HCT116 (cell line): ENCODE measurements around the gene BBS4. TPM values are rescaled to one million over a fixed set of nuclear protein-coding genes. Genes with fewer than 3 reads are reported as not detected.

Experiments
- ATAC-seq: fragments of 200-7000 bp; cut with Tn5 transposase; 2 replicates; pipeline ENCODE4 v1.9.1; 2020; ENCODE audit warnings: mild to moderate bottlenecking, moderate library complexity
- BruUV-seq: library from RNA; stranded (reverse); fragments of 400-500 nt; replicated peaks from 2 replicates; lab custom pipeline; 2021; lab: Mats Ljungman, UMichigan
- CTCF ChIA-PET: fragments of 300-600 bp; sonication (Branson Sonifier 250); formaldehyde crosslinking; loops from one replicate; lab custom pipeline; 2021; ENCODE audit warnings: antibody characterized with exemption; lab: Charles Lee
- POLR2A ChIA-PET: fragments of 300-600, 350-600 bp; sonication (Branson Sonifier 250); formaldehyde crosslinking; loops from one replicate; lab custom pipeline; 2021; ENCODE audit warnings: antibody characterized with exemption; lab: Charles Lee
- RAD21 ChIA-PET, 2 experiments: fragments of 300-600 bp; sonication (Branson Sonifier 250); formaldehyde crosslinking; loops; one replicate each; lab custom pipeline; 2023; ENCODE audit warnings: low total read pairs in 2 of 2; ENCODE audit not compliant: uncharacterized antibody in 2 of 2, unreplicated experiment in 2 of 2, low non-redundant PET in 1 of 2; lab: Charles Lee
- DNase-seq: peaks from one replicate; pipeline ENCODE4 v3.0.0-alpha.2; 2010; ENCODE audit warnings: low read depth, low spot score
- H2AFZ ChIP-seq: fragments of 200-600 bp; shearing (Covaris generic), sonication (generic); 2 replicates; pipeline ENCODE4 v1.6.1; 2017; ENCODE audit warnings: low read depth, mixed run types, mixed read lengths, antibody characterized with exemption, low read length; ENCODE audit not compliant: poor library complexity, severe bottlenecking
- H3K27ac ChIP-seq: 2 replicates; pipeline ENCODE4 v1.5.1; 2012; ENCODE audit warnings: low read depth, low read length
- H3K27me3 ChIP-seq: fragments of 200-600 bp; sonication (generic); 2 replicates; pipeline ENCODE4 v1.6.1; 2016; ENCODE audit warnings: mixed run types, low read length, mixed read lengths; ENCODE audit not compliant: insufficient read depth
- H3K36me3 ChIP-seq, 2 experiments: fragments of 200-500 bp in 1 of 2; fragments of 200-600 bp in 1 of 2; sonication (Bioruptor generic) in 1 of 2; sonication (generic) in 1 of 2; 2 replicates each; pipeline versions ENCODE4 v1.5.1 to v1.6.1; 2014 to 2016; ENCODE audit warnings: low read length in 2 of 2, inconsistent platforms in 1 of 2, mixed read lengths in 1 of 2, mixed run types in 1 of 2; ENCODE audit not compliant: insufficient read depth in 2 of 2, control insufficient read depth in 1 of 2
- H3K4me1 ChIP-seq, 2 experiments: fragments of 200-600 bp in 1 of 2; sonication (generic) in 1 of 2; 2 replicates each; pipeline versions ENCODE4 v1.5.1 to v1.6.1; 2012 to 2017; ENCODE audit warnings: low read length in 2 of 2, inconsistent platforms in 1 of 2, mild to moderate bottlenecking in 1 of 2, mixed read lengths in 1 of 2, mixed run types in 1 of 2, moderate library complexity in 1 of 2; ENCODE audit not compliant: insufficient read depth in 2 of 2, control insufficient read depth in 1 of 2
- H3K4me2 ChIP-seq: fragments of 200-600 bp; sonication (generic); 2 replicates; pipeline ENCODE4 v1.6.1; 2017; ENCODE audit warnings: mixed run types, low read length, mixed read lengths
- H3K4me3 ChIP-seq, 2 experiments: fragments of 200-600 bp in 1 of 2; sonication (generic) in 1 of 2; replicated peaks in 1 of 2; 2 replicates each; pipeline ENCODE4 v1.5.1; 2011 to 2016; ENCODE audit warnings: low read length in 2 of 2, control low read depth in 1 of 2, low read depth in 1 of 2, mild to moderate bottlenecking in 1 of 2, mixed read lengths in 1 of 2, mixed run types in 1 of 2
- H3K79me2 ChIP-seq: fragments of 200-600 bp; sonication (generic); 2 replicates; pipeline ENCODE4 v1.6.1; 2017; ENCODE audit warnings: mild to moderate bottlenecking, mixed run types, low read length, moderate library complexity, mixed read lengths; ENCODE audit not compliant: insufficient read depth
- H3K9ac ChIP-seq: fragments of 200-600 bp; sonication (generic); 2 replicates; pipeline ENCODE4 v1.6.1; 2016; ENCODE audit warnings: low read length, mixed read lengths
- H3K9me2 ChIP-seq: fragments of 200-600 bp; sonication (generic), shearing (Covaris generic); 2 replicates; pipeline ENCODE4 v1.6.1; 2017; ENCODE audit warnings: mixed run types, mild to moderate bottlenecking, moderate library complexity; ENCODE audit not compliant: insufficient read depth
- H3K9me3 ChIP-seq, 2 experiments: fragments of 200-500 bp in 1 of 2; fragments of 200-600 bp in 1 of 2; sonication (Bioruptor generic) in 1 of 2; sonication (generic) in 1 of 2; 2 replicates each; pipeline ENCODE4 v1.6.1; 2014 to 2017; ENCODE audit warnings: low read length in 2 of 2, mixed read lengths in 2 of 2, inconsistent platforms in 1 of 2, low read depth in 1 of 2, mild to moderate bottlenecking in 1 of 2, mixed run types in 1 of 2, moderate library complexity in 1 of 2; ENCODE audit not compliant: control insufficient read depth in 1 of 2, insufficient read depth in 1 of 2
- H4K20me1 ChIP-seq: fragments of 200-600 bp; sonication (generic), shearing (Covaris generic); 2 replicates; pipeline ENCODE4 v1.6.1; 2017; ENCODE audit warnings: mixed run types, mild to moderate bottlenecking, moderate library complexity; ENCODE audit not compliant: insufficient read depth
- CEBPB ChIP-seq: IDR thresholded peaks from 2 replicates; pipeline ENCODE4 v1.6.1; 2012; ENCODE audit warnings: low read depth
- ELF1 ChIP-seq: IDR thresholded peaks from 2 replicates; pipeline ENCODE4 v1.6.1; 2012; ENCODE audit warnings: low read depth, borderline replicate concordance
- EZH2 ChIP-seq: fragments of 200-600 bp; sonication (generic); IDR thresholded peaks from 2 replicates; pipeline ENCODE4 v1.6.1; 2017; ENCODE audit warnings: antibody characterized with exemption, mixed run types
- FOSL1 ChIP-seq: IDR thresholded peaks from 2 replicates; pipeline ENCODE4 v1.6.1; 2012; ENCODE audit warnings: low read depth
- POLR2A ChIP-seq: IDR thresholded peaks from 2 replicates; pipeline ENCODE4 v1.7.0; 2011; ENCODE audit warnings: borderline replicate concordance; ENCODE audit not compliant: insufficient read depth, insufficient read length; ENCODE audit errors: extremely low read depth
- POLR2AphosphoS5 ChIP-seq: IDR thresholded peaks from 2 replicates; pipeline ENCODE4 v1.6.1; 2011; ENCODE audit warnings: mild to moderate bottlenecking, low read depth, low read length, moderate library complexity
- ZNF274 ChIP-seq: fragments of 200-500 bp; sonication (Bioruptor generic); IDR thresholded peaks from 2 replicates; pipeline ENCODE4 v1.6.1; 2014; ENCODE audit warnings: mild to moderate bottlenecking, low read depth, low read length, inconsistent platforms
- intact Hi-C: fragments of 100-400 bp; cut with micrococcal nuclease; formaldehyde crosslinking; loops from 2 replicates; pipeline ENCODE4 v1.10.0; 2022
- total RNA-seq: library from RNA; stranded (reverse); gene quantifications from one replicate; pipeline ENCODE4 v1.2.1, GENCODE V29; 2021; ENCODE audit not compliant: unreplicated experiment
- TF ChIP-seq, protein P1 (sequence below): IDR thresholded peaks from 2 replicates; pipeline ENCODE4 v1.6.1; 2011; ENCODE audit warnings: mild to moderate bottlenecking, low read length, moderate library complexity; ENCODE audit not compliant: insufficient replicate concordance; ENCODE audit errors: extremely low read depth
- TF ChIP-seq, protein P2 (sequence below): IDR thresholded peaks from 2 replicates; pipeline ENCODE4 v1.6.1; 2012; ENCODE audit warnings: low read depth
- TF ChIP-seq, protein P3 (sequence below), 3 experiments: fragments of 200-600 bp in 1 of 3; sonication (generic) in 1 of 3; IDR thresholded peaks in 2 of 3; conservative IDR thresholded peaks in 1 of 3; 2 replicates each; pipeline ENCODE4 v1.5.1; 2012 to 2017; ENCODE audit warnings: low read depth in 2 of 3, low read length in 2 of 3, antibody characterized with exemption in 1 of 3, borderline replicate concordance in 1 of 3, control low read depth in 1 of 3, mild to moderate bottlenecking in 1 of 3, mixed read lengths in 1 of 3, mixed run types in 1 of 3, moderate library complexity in 1 of 3; ENCODE audit not compliant: insufficient read depth in 1 of 3
- TF ChIP-seq, protein P4 (sequence below): IDR thresholded peaks from 2 replicates; pipeline ENCODE4 v1.6.1; 2012

The BBS4 gene
- total RNA-seq, 1 experiment from 2014 or later = 10.0 TPM

DNA sequence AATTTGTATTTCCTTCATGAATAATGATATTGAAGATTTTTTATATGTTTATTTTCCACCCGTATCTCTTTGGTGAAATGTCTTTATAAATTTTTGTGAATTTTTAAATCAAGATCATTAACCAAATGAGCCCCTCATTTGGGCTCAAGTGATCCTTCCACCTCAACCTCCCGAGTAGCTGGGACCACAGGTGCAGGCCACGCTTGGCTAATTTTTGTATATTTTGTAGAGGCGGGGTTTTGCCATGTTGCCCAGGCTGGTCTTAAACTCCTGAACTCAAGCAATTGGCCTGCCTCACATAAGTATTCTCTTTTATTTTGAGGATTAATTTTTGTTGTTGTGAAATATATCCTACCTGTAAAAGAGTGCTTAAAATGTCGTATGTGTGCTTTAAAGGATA lies 4.9 kb downstream of the BBS4 start:
- Histone ChIP-seq H3K27ac (no peak overlapping the region), H3K4me1 (peaks cover 0 to 6% of the 10 kb centered on the region in 2 experiments; a peak in 1 of 4 replicates), H3K4me2 (no peak overlapping the region), H3K9me3 (no peaks in the 10 kb centered on the region), H3K79me2 (0 out of 2 replicates have a peak, but pooled peaks cover 9% of the 10 kb centered on the region), H3K9ac (no peak overlapping the region), H3K27me3 (no peaks in the 10 kb centered on the region), H3K9me2 (no peaks in the 10 kb centered on the region), H3K4me3 (no peak overlapping the region), H3K36me3 (no peaks in the 10 kb centered on the region), H2AFZ (no peak overlapping the region), H4K20me1 (no peaks in the 10 kb centered on the region)
- no TSS peak for BruUV-seq
- RAD21 ChIA-PET = no interaction called here
- CTCF ChIA-PET = no interaction called here
- ATAC-seq (no peak), DNase-seq (no peak)
- POLR2A ChIA-PET = no interaction called here
- intact Hi-C loops = no loop called here
- TF ChIP-seq, protein P1, sequence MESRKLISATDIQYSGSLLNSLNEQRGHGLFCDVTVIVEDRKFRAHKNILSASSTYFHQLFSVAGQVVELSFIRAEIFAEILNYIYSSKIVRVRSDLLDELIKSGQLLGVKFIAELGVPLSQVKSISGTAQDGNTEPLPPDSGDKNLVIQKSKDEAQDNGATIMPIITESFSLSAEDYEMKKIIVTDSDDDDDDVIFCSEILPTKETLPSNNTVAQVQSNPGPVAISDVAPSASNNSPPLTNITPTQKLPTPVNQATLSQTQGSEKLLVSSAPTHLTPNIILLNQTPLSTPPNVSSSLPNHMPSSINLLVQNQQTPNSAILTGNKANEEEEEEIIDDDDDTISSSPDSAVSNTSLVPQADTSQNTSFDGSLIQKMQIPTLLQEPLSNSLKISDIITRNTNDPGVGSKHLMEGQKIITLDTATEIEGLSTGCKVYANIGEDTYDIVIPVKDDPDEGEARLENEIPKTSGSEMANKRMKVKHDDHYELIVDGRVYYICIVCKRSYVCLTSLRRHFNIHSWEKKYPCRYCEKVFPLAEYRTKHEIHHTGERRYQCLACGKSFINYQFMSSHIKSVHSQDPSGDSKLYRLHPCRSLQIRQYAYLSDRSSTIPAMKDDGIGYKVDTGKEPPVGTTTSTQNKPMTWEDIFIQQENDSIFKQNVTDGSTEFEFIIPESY = no peak
- TF ChIP-seq POLR2AphosphoS5 (no peak), ELF1 (no peak), CEBPB (no peak), FOSL1 (no peak), POLR2A (no peak), EZH2 (no peak), ZNF274 (no peak)
- TF ChIP-seq, protein P2, sequence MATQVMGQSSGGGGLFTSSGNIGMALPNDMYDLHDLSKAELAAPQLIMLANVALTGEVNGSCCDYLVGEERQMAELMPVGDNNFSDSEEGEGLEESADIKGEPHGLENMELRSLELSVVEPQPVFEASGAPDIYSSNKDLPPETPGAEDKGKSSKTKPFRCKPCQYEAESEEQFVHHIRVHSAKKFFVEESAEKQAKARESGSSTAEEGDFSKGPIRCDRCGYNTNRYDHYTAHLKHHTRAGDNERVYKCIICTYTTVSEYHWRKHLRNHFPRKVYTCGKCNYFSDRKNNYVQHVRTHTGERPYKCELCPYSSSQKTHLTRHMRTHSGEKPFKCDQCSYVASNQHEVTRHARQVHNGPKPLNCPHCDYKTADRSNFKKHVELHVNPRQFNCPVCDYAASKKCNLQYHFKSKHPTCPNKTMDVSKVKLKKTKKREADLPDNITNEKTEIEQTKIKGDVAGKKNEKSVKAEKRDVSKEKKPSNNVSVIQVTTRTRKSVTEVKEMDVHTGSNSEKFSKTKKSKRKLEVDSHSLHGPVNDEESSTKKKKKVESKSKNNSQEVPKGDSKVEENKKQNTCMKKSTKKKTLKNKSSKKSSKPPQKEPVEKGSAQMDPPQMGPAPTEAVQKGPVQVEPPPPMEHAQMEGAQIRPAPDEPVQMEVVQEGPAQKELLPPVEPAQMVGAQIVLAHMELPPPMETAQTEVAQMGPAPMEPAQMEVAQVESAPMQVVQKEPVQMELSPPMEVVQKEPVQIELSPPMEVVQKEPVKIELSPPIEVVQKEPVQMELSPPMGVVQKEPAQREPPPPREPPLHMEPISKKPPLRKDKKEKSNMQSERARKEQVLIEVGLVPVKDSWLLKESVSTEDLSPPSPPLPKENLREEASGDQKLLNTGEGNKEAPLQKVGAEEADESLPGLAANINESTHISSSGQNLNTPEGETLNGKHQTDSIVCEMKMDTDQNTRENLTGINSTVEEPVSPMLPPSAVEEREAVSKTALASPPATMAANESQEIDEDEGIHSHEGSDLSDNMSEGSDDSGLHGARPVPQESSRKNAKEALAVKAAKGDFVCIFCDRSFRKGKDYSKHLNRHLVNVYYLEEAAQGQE = no peak
- TF ChIP-seq, protein P3, sequence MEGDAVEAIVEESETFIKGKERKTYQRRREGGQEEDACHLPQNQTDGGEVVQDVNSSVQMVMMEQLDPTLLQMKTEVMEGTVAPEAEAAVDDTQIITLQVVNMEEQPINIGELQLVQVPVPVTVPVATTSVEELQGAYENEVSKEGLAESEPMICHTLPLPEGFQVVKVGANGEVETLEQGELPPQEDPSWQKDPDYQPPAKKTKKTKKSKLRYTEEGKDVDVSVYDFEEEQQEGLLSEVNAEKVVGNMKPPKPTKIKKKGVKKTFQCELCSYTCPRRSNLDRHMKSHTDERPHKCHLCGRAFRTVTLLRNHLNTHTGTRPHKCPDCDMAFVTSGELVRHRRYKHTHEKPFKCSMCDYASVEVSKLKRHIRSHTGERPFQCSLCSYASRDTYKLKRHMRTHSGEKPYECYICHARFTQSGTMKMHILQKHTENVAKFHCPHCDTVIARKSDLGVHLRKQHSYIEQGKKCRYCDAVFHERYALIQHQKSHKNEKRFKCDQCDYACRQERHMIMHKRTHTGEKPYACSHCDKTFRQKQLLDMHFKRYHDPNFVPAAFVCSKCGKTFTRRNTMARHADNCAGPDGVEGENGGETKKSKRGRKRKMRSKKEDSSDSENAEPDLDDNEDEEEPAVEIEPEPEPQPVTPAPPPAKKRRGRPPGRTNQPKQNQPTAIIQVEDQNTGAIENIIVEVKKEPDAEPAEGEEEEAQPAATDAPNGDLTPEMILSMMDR (IDR thresholded peaks at IDR 0.05 in 2 of 3, conservative IDR thresholded peaks at IDR 0.05 in 1 of 3; ENCODE audit: borderline replicate concordance in 1 of 3, insufficient read depth in 1 of 3, low read depth in 2 of 3, low read length in 2 of 3) = no peak
- TF ChIP-seq, protein P4, sequence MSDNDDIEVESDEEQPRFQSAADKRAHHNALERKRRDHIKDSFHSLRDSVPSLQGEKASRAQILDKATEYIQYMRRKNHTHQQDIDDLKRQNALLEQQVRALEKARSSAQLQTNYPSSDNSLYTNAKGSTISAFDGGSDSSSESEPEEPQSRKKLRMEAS = no peak
